Fibroblast of gingiva (primary cell): ENCODE data around the gene CCBE1.

Source experiments
- DNase-seq: peaks from one replicate; pipeline ENCODE4 v3.0.0-alpha.2; 2011; ENCODE audit warnings: low read depth

The CCBE1 gene

DNA sequence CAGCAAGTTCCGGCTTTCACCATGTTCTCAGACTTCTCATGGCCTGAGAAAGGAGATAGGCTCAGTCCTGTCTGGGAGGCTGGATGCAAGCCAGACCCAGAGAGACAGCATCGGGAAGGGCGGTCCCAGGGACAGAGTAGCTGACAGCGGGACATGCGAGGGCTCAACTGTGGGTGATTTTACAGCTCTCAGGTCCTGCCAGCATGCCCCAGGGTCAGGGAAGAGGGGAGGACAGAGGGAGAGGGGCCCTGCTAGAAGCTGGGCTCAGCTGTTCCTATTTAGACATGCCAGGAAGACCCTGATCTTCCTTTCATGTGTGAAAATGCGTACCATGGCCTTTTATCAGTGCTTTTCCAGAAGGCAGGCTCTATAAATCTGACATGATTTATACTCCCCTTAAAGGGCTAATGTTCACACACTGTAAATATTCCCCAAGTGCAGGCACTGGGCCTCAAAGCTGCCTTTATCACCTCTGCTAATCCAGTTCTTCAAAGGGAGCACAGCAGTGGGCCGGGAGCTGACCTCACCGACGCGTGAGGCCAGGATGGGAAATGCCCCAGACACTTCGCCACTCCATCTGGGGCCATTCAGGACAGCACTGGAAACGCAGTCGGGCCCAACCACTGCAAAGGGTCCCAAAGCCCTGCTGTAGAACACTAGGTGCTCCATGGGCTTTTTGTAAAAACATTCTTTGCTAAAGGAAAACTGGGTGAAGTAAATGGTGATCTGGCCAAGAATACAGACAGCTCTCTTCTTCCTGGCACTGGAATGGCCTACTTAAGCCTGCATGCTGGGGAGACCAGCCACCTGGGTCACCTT lies 242.1 kb downstream of the CCBE1 start:
- no peak for DNase-seq

DNA sequence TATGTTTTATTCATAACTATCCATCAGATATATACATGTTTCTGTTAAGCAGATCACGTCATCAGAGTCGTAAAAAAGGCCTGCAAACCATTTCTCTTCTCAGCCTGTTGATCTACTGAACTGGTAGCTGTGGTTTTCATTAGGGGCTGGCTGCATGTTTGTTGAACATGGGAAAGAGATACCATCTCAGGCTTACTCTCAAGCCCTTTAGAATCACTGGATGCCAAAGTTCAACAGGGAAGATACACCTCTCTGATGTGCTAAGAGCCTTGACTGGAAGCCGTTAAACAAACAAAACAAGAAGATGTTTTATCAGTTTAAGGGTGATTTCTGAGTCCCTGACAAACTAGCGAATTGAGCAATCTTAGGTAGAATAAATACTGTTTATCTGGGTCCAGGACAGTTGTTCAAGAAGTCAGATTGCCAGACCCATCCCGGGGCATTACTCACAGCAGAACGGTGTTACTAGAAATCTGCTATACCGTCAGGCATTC lies 243.7 kb downstream of the CCBE1 start:
- DNase-seq: no peak

DNA sequence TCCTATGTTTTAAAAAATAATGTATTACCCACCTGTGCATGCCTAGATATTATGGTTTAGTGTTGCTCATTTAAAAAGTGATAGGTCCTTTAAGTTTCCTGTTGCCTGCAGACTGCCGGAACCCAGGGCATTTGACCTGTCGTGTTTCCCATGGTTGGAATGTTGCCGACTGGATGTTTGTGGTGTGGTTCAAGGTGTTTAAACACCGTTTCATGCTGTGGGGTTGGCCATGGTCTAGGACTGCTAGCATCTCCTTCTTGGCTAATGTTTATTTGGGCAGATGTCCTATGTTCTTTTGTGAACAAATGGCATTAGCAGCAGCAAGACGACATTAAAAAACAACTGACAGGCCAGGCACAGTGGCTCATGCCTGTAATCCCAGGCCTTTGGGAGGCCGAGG lies 245.3 kb downstream of the CCBE1 start:
- no peak for DNase-seq

DNA sequence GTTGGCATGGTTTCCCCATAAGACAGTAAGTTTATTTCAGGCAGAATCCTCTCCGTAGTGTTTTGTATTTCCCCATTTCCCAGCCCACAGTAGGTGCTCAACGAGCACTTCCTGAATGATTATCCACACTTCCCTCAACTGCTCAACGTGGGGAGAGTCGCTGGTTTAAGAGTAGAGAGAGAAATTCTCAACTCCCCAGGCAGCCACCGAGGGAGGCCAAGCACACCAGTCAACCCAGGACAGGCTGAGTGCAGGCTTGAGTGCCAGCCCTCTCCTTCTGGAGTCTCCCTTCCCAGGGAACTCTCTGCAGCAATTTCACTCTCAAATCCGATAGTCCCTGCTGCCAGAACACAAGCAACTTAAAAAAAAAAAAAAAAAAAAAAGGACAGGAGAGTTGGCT lies 246.2 kb downstream of the CCBE1 start:
- no peak for DNase-seq

DNA sequence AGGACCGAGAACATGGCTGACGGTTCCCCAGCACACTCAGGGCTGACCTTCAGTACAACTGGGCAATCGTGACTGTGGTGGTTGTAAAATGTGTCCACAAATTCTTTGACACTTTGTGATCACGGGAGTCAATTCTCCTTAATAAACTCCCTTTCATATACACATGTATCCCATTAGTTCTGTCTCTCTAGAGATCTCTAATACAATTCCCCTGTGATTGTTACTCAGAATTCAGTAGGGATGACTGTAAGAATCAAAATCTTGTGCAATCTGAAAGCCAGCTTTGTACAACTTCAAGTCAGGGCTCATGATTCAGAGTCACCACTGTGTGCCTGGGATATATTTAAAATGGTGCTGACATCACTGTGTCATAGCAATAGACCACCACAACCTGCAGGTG lies 248.7 kb downstream of the CCBE1 start:
- peak; percentile 85 for DNase-seq

DNA sequence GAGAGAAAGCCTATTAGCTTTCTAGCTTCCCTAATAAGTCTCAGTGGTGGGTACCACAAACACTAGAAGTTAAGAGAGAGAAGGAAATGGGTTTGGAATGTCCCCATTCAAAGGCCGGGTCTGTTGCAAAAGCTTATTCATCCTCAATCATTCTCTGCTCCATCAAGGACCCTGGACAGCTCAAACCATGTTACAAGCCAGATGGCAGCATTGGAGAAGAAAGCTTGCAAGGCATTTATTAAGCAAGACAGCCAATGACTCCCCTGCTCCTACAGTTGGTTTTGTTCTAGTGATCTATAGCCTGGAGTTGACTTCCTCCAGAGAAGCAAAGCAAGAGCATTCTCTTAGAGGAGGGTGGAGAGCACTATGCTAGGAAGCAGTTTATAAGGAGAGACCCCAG lies 251.2 kb downstream of the CCBE1 start:
- peak; percentile 55 for DNase-seq

DNA sequence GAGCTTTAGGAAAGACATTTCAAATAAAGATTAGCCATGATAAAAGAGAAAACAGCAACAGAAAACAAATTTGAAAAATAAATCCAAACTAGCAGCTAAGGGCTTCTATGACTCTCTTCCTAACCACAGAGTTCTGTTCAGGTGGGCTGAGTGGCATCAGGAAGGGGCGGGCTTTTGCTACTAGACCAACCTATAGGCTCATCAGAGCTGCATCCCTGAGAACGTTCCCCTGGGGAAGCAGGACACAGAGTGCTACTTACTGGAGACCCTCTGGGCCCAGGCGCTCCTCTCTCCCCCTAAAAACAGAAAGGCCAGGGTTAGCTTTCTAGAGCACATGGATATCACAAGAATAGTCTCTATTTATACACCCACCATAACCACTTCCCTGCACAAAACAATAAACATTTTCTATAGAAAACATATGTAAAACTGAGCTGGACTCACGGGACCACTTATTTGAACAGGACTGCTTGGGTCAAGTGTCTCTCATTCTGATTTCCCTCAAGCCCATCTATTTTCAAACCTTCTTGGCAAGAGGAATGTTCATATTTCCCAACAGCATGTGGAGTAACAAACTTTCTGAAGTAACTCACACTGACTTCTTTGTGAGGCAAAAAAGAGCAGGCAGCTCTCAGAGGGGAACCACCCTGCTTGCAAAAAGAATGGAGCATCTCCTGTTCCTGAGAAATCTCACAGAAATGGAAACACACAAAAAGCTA lies 259.2 kb downstream of the CCBE1 start:
- no peak for DNase-seq

DNA sequence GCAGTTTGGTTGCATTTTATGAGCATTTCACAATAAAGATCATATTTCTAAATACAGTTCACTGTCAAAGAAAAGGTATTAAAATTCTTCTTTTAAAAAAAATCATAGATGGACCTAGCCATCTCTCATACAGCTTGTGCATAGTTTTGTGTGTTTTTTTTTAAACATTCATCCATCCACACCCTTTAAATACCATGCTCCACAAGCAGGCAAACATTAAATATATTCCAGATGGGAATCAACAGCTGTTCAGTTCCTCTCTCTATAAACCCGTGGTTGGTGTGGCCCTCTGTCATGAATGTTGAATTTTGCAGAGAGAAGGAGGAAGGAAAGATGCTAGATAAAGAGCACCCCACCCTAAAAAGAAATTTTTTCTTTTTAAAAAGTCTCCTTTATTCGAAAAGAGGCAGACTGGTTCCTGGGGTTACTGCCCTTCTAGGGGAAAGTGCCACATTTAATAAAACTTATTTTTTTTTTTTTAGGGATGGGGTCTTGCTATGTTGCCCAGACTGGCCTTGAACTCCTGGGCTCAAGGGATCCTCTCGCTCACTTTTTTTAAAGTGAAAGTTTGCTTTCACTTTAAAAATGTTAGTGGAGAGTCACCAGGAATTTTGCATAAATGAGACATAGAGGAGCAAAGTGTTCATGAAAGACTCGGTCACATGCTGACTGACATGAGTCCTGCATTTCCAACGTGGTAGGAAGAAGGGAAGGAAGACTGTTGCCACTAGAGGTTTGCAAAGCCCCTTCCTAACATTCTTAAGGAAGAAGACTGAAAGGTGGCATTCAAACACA lies 264.2 kb downstream of the CCBE1 start:
- peak; percentile 44 for DNase-seq

DNA sequence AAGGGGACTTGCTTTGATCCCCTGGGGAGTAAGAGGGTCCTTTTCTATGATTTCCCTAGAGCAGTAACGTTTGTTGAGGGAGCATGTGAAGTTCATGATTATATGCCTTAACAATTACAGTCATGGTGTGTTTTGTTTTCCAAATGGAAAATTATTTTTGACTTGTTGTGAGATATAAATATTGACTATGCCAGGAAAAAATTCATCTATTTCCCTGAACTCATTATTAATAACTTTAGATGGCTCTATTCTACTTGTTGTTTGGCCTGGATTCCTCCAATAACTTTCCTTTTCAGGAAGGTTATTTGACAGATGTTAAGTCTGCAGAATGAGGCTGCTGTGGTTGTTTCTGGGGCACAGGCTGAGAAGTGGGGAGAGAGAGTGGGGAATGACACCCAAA lies 266.1 kb downstream of the CCBE1 start:
- no peak for DNase-seq

DNA sequence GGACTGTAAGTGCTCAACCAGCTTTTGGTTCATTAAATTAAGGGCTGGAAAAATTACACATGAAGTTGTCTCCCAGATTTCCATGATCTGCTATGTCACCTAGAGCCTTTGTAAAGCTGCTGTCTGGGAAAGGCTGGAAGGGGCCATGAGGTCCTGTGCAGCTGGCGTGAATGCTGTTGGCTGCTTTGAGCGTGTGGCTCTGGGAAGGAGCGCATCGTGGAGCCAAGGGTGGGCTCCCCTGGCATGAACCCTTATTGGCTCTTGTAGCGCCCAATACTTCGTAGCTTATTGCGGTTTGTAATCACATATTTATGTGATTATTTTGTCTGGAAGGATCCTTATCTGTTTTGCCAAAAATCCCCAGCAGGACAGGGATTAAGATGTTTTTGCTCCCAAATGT lies 267.6 kb downstream of the CCBE1 start:
- DNase-seq: no peak

DNA sequence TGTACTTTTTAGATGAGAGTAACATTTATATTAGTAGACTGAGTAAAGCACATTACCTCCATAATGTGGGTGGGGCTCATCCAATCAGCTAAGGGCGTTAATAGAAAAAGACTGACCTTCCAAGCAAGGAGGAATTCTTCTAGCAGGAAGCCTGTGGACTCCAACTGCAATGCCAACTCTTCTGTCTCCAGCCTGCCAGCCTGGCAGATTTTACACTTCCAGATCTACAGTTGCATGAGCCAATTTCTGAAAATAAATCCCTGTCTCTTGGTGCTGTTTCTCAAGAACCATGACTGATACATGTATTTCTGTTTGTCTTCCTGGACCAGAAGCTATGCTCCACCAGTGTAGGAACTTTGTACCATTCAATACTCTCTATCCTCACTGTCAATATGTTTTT lies 269.2 kb downstream of the CCBE1 start:
- peak; percentile 33 for DNase-seq

DNA sequence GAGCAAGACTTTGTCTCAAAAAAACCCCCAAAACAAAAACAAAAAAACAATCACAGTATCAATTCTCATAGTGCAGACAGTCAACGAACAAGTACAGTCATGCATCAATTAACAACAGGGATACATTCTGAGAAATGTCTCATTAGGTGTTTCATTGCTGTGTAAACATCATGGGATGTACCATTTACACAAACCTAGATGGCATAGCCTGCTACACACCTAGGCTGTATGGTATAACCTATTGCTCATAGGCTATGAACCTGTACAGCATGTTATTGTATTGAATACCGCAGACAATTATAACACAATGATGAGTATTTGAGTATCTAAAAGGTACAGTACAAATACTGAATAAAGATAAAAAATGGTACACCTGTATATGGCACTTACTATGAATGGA lies 270.4 kb downstream of the CCBE1 start:
- no peak for DNase-seq

DNA sequence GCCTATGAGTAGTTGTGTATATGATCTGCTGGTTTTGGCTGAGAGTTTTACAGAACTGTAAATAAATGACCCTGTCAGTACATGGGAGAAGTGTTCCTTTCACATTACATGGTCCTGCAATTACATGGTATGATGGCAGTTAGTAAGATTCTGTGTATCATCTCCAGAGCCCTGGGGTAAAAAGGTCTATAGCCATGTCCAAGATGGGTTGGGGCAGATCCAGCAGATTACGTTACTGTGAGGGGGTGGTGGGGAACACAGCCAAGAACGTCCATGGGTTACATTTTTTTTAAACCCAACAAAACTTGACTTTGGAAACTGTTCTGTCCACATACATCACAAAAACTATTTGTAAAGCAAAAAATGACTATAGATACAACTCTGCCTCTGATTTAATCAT lies 274.0 kb downstream of the CCBE1 start:
- DNase-seq: peak; percentile 55

DNA sequence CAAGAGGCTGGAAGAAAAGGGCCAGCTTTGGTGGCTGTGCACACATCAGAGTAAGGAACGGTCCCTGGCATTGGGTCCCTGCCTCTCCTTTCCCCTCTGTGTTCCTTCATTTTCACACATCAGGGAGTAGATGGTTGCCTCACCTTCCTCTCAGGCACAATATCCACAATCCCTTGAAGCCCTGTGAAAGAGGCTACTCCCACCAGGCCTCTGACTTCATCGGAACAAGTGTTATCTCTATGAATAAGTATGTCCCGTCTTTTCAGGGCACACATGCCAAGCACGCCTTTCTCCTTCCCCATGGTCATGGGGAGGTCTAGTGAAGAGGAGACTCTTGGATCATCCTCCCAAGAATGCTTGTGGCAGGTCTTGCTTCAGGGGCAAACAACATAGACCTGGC lies 277.0 kb downstream of the CCBE1 start:
- no peak for DNase-seq

DNA sequence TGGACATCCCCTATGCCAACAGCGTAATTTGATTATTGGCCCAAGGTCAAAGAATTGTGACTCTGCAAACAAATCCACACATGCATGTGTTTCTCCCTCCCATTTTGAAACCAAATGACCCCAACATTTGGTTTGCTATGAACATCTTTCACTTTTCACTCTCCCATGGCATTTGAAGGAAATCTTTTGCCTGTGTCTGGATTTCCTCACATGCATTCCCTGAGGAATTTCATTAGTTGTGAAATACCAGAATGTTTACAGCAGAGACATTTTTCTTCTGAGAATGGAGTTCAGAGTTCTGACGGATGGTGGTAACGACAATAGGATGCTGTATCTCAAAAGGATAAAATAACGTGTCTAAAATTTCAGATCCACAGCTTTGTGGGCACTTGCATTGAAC lies 277.8 kb downstream of the CCBE1 start:
- DNase-seq: peak; percentile 85

DNA sequence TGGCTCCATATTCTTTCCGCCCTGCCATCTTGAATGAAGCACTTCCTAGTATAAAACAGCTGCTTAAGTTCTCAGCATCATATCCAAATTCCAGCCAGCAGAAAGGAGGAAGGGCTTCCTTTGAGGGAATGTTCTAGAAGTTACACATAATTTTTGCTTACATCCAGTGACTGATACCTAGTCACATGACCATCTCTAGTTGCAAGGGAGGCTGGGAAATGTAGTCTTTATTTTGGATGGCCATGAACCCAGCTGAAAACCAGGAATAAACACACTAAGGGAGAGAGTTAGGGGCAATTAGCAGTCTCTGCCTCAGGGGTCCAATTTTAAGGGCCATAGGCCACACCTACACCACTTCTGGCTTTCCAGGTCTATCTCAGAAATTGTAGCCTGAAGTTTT lies 280.4 kb downstream of the CCBE1 start:
- no peak for DNase-seq

DNA sequence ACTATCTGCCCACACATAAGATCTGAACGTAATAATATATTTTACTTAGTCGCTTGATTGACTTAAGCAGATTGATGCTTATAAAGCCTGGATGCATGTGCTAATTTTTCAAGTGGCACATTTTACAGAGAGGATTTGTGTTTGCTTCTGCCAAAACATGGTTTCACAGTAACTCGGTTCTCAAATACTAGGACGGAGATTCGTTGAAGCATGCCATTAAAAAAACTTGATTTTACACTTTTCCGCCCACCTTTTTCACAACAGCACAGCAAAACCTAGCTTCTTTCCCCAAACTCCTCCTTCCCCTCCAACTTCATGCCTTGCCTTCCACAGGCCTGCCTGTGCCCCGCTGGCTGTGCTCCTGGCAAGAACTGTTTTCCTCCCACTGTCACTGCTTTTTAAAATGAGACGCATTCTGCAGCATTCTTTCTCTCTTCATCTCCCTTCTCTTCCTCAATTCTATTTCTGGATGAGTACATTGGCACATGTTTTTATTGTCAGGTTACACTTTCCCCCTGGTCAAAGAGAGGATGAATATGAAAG lies 283.0 kb downstream of the CCBE1 start:
- DNase-seq: no peak

DNA sequence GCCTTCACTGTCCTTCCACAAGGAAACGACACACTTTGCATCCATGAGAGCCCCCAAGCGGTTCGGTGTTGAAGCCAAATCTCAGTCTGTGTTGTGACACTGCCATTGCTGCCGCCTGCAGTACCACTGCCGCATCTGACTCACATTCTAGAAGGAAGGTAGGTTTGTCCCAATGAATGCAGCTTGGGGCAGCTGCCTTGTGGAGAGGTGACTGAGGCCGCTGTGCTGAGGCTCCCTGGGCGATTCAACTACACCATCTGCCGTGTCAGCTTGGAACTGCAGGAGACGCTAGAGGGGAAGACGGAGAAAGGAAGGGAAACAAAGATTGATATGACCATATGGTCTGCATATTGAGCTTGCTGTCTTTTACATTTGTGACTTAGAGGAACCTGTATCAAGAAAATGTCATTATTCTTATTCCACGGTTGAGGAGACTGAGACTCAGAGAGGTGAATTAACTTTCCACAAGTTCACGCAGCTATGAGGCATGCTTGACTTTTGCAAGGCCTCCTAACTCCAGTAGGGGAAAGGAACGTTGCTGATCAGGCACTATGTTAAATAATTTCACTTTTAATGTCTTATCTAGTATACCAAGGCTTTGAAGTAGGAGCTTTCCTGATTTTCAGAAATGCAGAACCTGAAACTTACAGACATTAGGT lies 294.7 kb downstream of the CCBE1 start:
- peak; percentile 66 for DNase-seq

DNA sequence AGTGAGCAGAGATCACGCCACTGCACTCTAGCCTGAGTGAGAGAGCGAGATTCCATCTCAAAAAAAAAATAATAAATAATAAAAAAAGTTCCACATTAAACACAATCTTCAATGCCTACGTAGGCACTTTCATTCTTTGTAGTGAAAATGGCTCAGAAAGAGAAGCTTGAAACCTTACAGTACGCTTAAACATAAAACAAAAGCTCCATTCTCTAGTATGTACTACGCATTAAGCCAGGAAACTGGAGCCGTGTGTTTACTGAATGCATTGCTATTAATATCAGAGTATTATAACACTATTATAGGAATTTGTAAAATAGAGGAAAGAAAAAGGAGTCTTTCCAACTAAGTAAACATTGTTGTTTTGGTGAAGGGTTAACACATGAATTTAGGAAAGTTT lies 296.8 kb downstream of the CCBE1 start:
- DNase-seq: no peak

DNA sequence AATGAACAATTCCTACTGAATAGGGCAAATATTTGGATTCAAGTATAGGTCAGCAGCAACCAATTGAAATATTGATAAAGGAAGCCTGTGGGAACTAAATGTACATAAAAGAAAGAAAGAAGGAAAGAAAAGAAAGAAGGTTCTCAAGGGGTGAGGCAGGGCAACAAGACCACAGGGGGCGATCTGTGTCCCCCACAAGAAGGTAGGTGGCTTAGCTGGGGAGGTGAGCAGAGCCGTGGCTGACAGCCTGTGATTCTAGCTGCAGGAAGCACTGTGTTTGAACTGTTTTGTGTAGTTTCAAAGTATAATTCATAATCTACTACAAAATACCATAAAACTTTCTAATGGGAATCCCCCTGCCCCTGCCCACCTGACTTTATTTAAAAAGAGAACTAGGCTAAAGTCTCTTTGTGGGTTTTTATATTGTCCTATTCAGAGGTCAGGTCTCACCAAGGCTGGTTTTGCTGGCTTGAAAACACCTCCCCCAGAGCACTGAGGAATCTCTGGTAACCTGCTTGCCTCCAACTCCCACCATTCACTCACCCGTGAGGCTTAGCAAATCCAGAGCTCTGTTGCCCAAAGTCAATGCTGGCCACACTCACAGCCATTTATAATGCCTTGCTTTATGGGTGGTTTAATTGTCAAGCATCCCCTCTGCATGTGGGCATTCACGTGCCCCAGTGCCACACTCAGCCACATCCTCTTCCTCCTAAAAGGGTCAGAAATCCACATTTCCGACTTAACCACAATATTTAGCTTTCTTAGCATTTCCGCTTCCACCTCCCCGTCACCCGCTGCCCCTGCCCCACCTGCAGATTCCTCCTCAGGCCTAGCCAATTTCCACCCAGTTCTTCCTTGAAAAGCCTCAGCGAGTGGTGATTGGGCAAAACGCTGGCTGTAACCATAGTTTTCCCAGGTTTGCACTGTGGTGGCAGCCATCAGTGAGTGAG lies 301.7 kb downstream of the CCBE1 start:
- no peak for DNase-seq

DNA sequence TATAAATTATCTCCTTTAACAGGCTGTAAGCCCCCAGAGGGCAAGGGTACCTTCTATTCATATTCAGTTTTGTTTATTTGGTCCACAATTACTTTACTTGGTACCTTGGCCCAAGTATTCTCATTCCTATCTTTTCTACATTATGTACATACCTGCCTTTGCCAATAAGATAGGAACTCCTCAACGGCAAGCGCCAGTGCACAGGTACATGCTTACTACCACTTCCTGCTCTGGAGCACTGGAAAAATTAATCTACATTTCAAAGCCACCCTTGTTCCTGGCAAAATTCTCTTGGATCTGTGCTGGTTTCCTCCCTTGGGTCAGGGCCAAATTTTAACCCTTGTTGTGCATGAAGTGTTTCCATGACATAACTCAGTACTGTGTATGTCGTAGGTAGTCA lies 303.8 kb downstream of the CCBE1 start:
- DNase-seq: no peak
